A673 (cell line): Measurements from ENCODE around the gene WDFY4. TPM values are rescaled to one million over a fixed set of nuclear protein-coding genes. Genes with fewer than 3 reads are reported as not detected.

Source experiments
- BruUV-seq: library from RNA; stranded (reverse); fragments of 400-500 nt; replicated peaks from 2 replicates; lab custom pipeline; 2021; lab: Mats Ljungman, UMichigan
- CTCF ChIA-PET: fragments of 300-600 bp; sonication (Branson Sonifier 250); formaldehyde crosslinking; loops from one replicate; lab custom pipeline; 2022; ENCODE audit warnings: antibody characterized with exemption; lab: Charles Lee
- POLR2A ChIA-PET: fragments of 300-600 bp; sonication (Branson Sonifier 250); formaldehyde crosslinking; loops from one replicate; lab custom pipeline; 2022; ENCODE audit warnings: antibody characterized with exemption; ENCODE audit not compliant: low non-redundant PET; lab: Charles Lee
- DNase-seq: peaks from one replicate; pipeline ENCODE4 v3.0.0-alpha.2; 2015; ENCODE audit warnings: low spot score
- H3K27ac ChIP-seq: fragments of 200-600 bp; sonication (generic); 2 replicates; pipeline ENCODE4 v1.5.1; 2016; ENCODE audit warnings: mixed run types, low read depth, mild to moderate bottlenecking, mixed read lengths, antibody characterized with exemption, low read length; ENCODE audit not compliant: poor library complexity, severe bottlenecking
- H3K27me3 ChIP-seq: fragments of 200-600 bp; sonication (generic); replicated peaks from 2 replicates; pipeline ENCODE4 v1.6.1; 2017; ENCODE audit warnings: mixed run types, low read depth, mild to moderate bottlenecking, mixed read lengths, antibody characterized with exemption, low read length; ENCODE audit not compliant: insufficient read depth, poor library complexity
- H3K36me3 ChIP-seq: fragments of 200-600 bp; sonication (generic); 2 replicates; pipeline ENCODE4 v1.6.1; 2016; ENCODE audit warnings: mixed run types, mild to moderate bottlenecking, mixed read lengths, antibody characterized with exemption, low read length; ENCODE audit not compliant: insufficient read depth, poor library complexity, severe bottlenecking
- H3K4me1 ChIP-seq: fragments of 200-600 bp; sonication (generic); 2 replicates; pipeline ENCODE4 v1.6.1; 2017; ENCODE audit warnings: mixed run types, mild to moderate bottlenecking, mixed read lengths, antibody characterized with exemption, low read length; ENCODE audit not compliant: insufficient read depth, poor library complexity, severe bottlenecking
- H3K4me3 ChIP-seq: fragments of 200-600 bp; sonication (generic); 2 replicates; pipeline ENCODE4 v1.5.1; 2016; ENCODE audit warnings: low read depth, mixed run types, mild to moderate bottlenecking, mixed read lengths, low read length; ENCODE audit not compliant: poor library complexity, severe bottlenecking
- H3K9me3 ChIP-seq: fragments of 200-600 bp; sonication (generic); 2 replicates; pipeline ENCODE4 v1.6.1; 2016; ENCODE audit warnings: mixed run types, low read depth, mild to moderate bottlenecking, mixed read lengths, antibody characterized with exemption, low read length; ENCODE audit not compliant: poor library complexity, severe bottlenecking
- CTCF ChIP-seq: fragments of 300-800, 200-600 bp; sonication (generic); conservative IDR thresholded peaks from 2 replicates; pipeline ENCODE4 v1.5.1; 2017; ENCODE audit warnings: low read depth, mild to moderate bottlenecking, antibody characterized with exemption, low read length, moderate library complexity, mixed read lengths
- EZH2 ChIP-seq: fragments of 200-600 bp; sonication (generic); IDR thresholded peaks from 2 replicates; pipeline ENCODE4 v1.6.1; 2017; ENCODE audit warnings: borderline replicate concordance, low read depth, mild to moderate bottlenecking, mixed read lengths, antibody characterized with exemption, low read length; ENCODE audit not compliant: poor library complexity, severe bottlenecking
- intact Hi-C: fragments of 100-400 bp; cut with micrococcal nuclease; formaldehyde crosslinking; loops from one replicate; pipeline ENCODE4 v1.10.0; 2022; ENCODE audit not compliant: unreplicated experiment
- total RNA-seq: library from RNA; stranded (reverse); gene quantifications from 2 replicates; pipeline ENCODE4 v1.2.3, GENCODE V29; 2021

WDFY4 gene
- total RNA-seq, 1 experiment from 2014 or later: not detected

GRCh38 chr10:48817141-48817540 lies 132.5 kb downstream of the WDFY4 start:
- Histone ChIP-seq H3K27me3 (peaks cover 13% of the 10 kb centered on the region), H3K36me3 (no peaks in the 10 kb centered on the region), H3K27ac (no peak overlapping the region), H3K4me3 (no peak overlapping the region), H3K9me3 (no peaks in the 10 kb centered on the region), H3K4me1 (no peaks in the 10 kb centered on the region)
- ChIA-PET POLR2A (no interaction called here), CTCF (no interaction called here)
- DNase-seq: no peak
- TF ChIP-seq CTCF (no peak), EZH2 (no peak)
- intact Hi-C loops: no loop called here
- BruUV-seq: no TSS peak

GRCh38 chr10:48818081-48818480 lies 133.4 kb downstream of the WDFY4 start:
- TF ChIP-seq CTCF (no peak), EZH2 (no peak)
- no peak for DNase-seq
- BruUV-seq: no TSS peak
- POLR2A ChIA-PET: no interaction called here
- H3K4me1 ChIP-seq: no peaks in the 10 kb centered on the region
- H3K27me3 ChIP-seq: peaks cover 13% of the 10 kb centered on the region
- H3K36me3 ChIP-seq: no peaks in the 10 kb centered on the region
- CTCF ChIA-PET: no interaction called here
- H3K9me3 ChIP-seq: no peaks in the 10 kb centered on the region
- no peak overlapping the region for H3K27ac ChIP-seq
- intact Hi-C loops: no loop called here
- no peak overlapping the region for H3K4me3 ChIP-seq

- H3K27ac ChIP-seq: no peak overlapping the region
- CTCF ChIA-PET: no interaction called here
- BruUV-seq: no TSS peak
- no peaks in the 10 kb centered on the region for H3K36me3 ChIP-seq
- H3K9me3 ChIP-seq: no peaks in the 10 kb centered on the region
- no peaks in the 10 kb centered on the region for H3K4me1 ChIP-seq
- POLR2A ChIA-PET: no interaction called here
- intact Hi-C loops: no loop called here
- no peak for TF ChIP-seq CTCF
- TF ChIP-seq EZH2: no peak
- no peak for DNase-seq
- no peak overlapping the region for H3K4me3 ChIP-seq
- peaks cover 13% of the 10 kb centered on the region for H3K27me3 ChIP-seq
Measured at GRCh38 chr10:48818861-48819520, 134.3 kb downstream of the WDFY4 start.
